H7 (cell line): ENCODE data around the gene LARP1. TPM values are rescaled to one million over a fixed set of nuclear protein-coding genes. Genes with fewer than 3 reads are reported as not detected.
A peak's percentile ranks its signal among the peaks of the same experiment; 100 is the strongest.

ENCODE experiments used
- DNase-seq: peaks from one replicate; pipeline ENCODE4 v3.0.0; 2012
- H3K27me3 ChIP-seq: 2 replicates; pipeline ENCODE4 v1.6.0; 2011; ENCODE audit warnings: mild to moderate bottlenecking, low read length; ENCODE audit not compliant: control insufficient read depth, insufficient read depth
- H3K36me3 ChIP-seq: replicated peaks from 2 replicates; pipeline ENCODE4 v1.5.1; 2011; ENCODE audit warnings: low read length; ENCODE audit not compliant: control insufficient read depth, insufficient read depth
- H3K4me3 ChIP-seq: 2 replicates; pipeline ENCODE4 v1.5.1; 2011; ENCODE audit warnings: low read depth, mild to moderate bottlenecking, control low read depth, low read length, moderate library complexity; ENCODE audit not compliant: insufficient read depth
- total RNA-seq: library from RNA; depleted of rRNA; stranded (reverse); fragments of >200 nt; shearing (Covaris generic); gene quantifications from 2 replicates; pipeline ENCODE4 v1.2.3, GENCODE V29; 2014

LARP1 gene
- total RNA-seq, 1 experiment from 2014 or later: 134 TPM

DNA sequence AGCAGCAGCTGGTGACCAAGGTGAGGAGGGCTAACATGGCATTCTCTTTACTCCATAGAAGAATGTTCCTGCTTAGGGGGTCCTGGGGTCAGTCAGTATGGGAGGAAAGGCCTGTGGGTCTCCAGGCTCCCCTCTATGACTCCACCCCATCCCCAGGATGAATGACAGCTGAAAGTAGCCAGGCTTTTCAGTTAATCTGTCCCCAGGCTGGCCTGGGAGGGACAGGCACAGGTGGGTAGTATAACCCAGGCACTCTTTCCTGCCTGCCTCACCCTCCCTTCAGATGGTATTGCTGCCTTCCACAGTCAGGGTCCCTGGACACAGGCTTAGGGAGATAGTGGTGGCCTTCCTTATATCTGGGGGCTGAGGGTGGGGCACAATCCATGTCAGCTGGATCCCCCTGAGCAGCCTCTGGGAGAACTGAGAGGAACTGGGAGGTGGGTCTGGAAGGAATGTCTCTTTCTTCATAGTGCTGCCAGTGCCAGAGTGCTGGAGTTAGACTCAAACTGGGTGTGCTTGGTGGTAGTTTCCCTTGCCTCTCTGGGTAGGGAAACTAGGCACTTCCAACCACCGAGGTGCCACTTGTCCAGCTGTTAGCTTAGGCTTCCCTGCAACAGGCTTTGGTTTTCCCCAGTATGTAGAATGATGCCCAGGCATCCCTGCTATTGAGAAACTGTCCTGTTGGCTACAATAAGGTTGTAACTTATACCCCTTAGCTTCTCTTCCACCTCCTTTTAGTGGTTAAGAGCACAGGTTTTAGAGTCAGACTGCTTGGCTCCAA is 27.8 kb downstream of the LARP1 start:
- H3K4me3 ChIP-seq: no peak overlapping the region

DNA sequence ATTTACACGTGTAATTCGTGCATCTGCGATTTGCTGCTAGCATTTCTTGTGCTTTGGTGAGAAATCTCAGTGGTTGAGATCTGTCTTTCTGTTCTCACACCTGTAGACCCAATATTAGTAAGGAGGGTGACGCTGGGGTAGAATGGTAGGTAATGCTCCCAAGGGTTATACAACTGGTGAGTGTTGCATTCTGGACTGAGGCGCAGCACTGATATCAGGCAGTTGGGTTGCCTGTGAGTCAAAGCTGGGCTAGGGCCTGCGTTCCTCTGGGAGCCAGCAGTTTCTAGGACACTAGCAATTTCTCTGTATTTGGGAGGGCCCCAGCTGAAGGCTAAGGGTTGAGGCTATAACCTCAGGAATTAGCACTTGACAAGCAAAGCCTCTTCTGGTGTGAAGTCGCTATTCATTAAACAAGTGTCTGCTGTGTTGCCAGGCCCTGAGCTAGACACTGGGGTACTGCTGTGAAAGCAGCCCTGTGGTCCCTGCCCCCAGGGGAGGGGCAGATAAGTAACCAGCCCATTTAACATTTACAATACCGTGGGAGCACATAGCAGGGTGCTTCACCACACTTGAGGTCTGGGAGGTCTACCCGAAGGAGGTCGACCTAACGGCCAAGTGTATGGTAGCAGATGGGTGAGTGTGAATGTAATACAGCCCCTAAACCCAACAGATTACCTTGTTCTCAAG is 28.7 kb downstream of the LARP1 start:
- H3K27me3 ChIP-seq: no peaks in the 10 kb centered on the region
- DNase-seq: no peak
- peaks cover 1% of the 10 kb centered on the region; the same call in 1 of the 2 replicates for H3K36me3 ChIP-seq
- H3K4me3 ChIP-seq: no peak overlapping the region

More for the DNA sequence above, 27.8 kb downstream of the LARP1 start:
- Histone ChIP-seq H3K27me3 (no peaks in the 10 kb centered on the region), H3K36me3 (peaks cover 1% of the 10 kb centered on the region; the same call in 1 of the 2 replicates)
- DNase-seq: peak; percentile 36

DNA sequence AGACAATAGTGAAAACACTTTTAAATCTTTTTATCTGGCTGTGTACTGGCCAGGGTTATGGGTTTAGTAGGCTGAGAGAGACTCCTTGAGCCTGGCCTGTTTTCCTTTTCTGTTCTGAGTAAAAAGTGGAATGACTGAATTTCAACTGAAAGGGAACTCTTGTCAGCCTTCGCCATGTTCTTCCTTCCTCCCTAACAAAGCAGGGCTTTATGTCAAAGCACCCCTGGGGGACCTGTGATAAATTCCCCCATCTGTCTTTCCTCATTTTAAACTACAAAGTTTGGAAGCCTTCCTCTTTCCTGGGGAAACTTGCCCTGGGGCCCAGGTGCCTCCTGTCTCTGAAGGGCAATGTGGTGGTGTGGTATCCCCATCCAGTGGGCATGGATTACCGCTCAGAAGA is 29.7 kb downstream of the LARP1 start:
- Histone ChIP-seq H3K36me3 (peaks cover under 1% of the 10 kb centered on the region; the same call in 1 of the 2 replicates), H3K27me3 (no peaks in the 10 kb centered on the region), H3K4me3 (no peak overlapping the region)
- no peak for DNase-seq

- DNase-seq: no peak
- Histone ChIP-seq H3K27me3 (no peaks in the 10 kb centered on the region), H3K4me3 (no peak overlapping the region)
Observed at GRCh38 chr5:154786414-154786813, 31.2 kb downstream of the LARP1 start.

GRCh38 chr5:154788212-154788611 is 33.0 kb downstream of the LARP1 start:
- Histone ChIP-seq H3K36me3 (peaks cover 24% of the 10 kb centered on the region), H3K4me3 (no peak overlapping the region), H3K27me3 (no peaks in the 10 kb centered on the region)
- DNase-seq: no peak

More at GRCh38 chr5:154786414-154786813, 31.2 kb downstream of the LARP1 start:
- peaks cover 8% of the 10 kb centered on the region for H3K36me3 ChIP-seq

DNA sequence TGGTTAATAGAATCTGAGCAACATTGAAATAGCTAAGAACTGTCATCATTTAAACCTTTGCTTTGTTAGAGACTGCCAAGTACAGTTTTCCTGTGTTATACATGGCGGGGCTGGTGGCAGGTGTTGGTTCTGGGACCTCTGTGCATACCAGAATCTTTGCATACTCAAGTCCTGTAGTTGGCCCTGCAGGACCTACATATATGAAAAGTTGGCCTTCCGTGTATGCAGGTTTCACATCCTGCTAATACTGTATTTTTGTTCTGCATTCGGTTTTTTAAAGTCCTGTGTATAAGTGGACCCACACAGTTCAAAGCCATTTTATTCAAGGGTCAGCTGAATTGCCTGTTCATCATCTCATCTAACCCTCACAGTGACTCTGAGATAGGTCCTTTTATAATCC is 36.4 kb downstream of the LARP1 start:
- peaks cover 49% of the 10 kb centered on the region for H3K36me3 ChIP-seq
- H3K27me3 ChIP-seq: no peaks in the 10 kb centered on the region
- no peak overlapping the region for H3K4me3 ChIP-seq
- no peak for DNase-seq

DNA sequence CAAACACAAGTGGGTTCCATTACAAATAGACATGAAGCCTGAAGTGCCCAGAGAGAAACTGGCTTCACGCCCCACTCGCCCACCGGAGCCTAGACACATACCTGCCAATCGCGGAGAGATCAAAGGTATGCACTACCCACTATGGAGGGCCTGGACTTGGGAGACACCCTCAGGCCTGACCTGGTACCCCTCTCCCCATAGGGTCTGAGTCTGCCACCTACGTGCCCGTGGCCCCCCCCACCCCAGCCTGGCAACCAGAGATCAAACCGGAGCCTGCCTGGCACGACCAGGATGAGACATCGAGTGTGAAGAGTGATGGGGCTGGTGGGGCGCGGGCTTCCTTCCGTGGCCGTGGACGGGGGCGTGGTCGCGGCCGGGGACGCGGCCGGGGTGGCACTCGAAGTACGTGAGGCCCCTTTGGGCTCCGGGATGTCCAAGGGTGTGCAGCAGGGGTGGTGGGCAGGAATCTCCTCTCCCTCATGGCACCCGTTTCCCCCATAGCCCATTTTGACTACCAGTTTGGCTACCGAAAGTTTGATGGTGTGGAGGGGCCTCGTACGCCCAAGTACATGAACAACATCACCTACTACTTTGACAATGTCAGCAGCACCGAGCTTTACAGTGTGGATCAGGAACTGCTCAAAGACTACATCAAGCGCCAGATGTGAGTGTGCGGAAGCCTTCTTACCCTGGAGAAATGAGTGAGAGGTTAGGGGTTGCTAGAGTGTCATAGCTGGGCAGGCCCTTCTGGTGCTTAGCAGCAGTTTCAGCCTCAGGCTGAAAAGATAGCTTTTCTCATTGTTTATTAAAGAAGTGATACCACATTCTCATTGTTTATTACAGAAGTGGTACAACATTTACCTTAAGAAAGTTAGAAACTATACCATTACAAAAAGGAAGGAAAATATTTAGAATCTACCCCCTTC is 38.7 kb downstream of the LARP1 start:
- no peak for DNase-seq
- Histone ChIP-seq H3K4me3 (no peak overlapping the region), H3K36me3 (peaks cover 56% of the 10 kb centered on the region), H3K27me3 (no peaks in the 10 kb centered on the region)

DNA sequence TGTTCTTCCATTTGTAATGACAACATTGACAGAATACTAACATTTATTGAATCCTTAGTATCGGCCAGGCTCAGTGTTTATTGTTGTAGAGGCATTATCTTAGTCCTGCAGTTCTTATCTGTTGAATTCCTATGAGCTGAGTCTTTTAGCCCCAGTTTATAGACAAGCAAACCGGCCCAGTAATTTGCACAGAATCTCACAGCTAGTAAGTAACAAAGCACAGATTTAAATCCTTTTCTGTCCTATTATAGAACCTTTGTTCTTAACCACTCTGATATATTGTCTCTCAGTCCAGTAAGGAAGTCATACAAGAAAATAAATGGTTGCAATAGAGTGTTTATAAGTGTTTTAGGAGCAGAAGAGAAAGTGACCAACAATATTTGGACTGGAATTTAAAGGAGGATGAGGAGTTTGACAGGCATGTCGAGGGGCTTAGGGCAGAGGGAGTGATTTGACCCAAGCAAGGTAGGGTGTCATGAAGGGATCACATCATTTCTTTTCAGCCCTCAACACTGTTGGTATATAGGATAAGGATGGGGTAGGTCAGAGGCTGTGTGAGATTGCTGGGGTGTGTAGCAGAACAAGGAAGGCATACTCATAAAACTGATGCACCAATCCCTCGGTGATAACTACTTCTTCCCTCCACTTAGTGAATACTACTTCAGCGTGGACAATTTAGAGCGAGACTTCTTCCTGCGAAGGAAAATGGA is 39.5 kb downstream of the LARP1 start:
- Histone ChIP-seq H3K36me3 (peaks cover 63% of the 10 kb centered on the region), H3K4me3 (no peak overlapping the region), H3K27me3 (no peaks in the 10 kb centered on the region)
- DNase-seq: no peak

- DNase-seq: no peak
- no peak overlapping the region for H3K4me3 ChIP-seq
- H3K27me3 ChIP-seq: no peaks in the 10 kb centered on the region
- H3K36me3 ChIP-seq: peaks cover 65% of the 10 kb centered on the region
Observed at GRCh38 chr5:154795235-154795596, 40.0 kb downstream of the LARP1 start.

DNA sequence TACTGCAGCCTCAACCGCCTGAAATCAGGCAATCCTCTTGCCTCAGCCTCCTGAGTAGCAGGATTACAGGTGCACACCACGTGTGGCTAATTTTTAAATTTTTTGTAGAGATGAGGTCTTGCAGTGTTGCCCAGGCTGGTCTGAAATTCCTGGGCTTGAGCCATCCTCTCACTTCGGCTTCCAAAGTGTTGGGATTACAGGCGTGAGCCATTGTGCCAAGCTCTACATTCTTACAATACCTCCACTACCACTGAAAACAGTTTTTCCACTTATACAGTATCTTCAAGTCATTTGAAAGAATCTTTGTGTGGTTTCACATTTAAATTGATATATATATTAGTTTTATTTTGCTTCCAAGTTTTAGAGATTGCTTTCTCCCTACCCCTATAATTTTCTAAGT is 42.6 kb downstream of the LARP1 start:
- H3K27me3 ChIP-seq: no peaks in the 10 kb centered on the region
- H3K36me3 ChIP-seq: peaks cover 73% of the 10 kb centered on the region
- DNase-seq: no peak
- no peak overlapping the region for H3K4me3 ChIP-seq

- no peak for DNase-seq
- Histone ChIP-seq H3K36me3 (peaks cover 71% of the 10 kb centered on the region), H3K4me3 (no peak overlapping the region)
Observed at GRCh38 chr5:154800582-154800981, 45.4 kb downstream of the LARP1 start.

GRCh38 chr5:154801083-154801482 is 45.9 kb downstream of the LARP1 start:
- Histone ChIP-seq H3K36me3 (peaks cover 73% of the 10 kb centered on the region), H3K27me3 (no peaks in the 10 kb centered on the region), H3K4me3 (no peak overlapping the region)
- DNase-seq: no peak

More at GRCh38 chr5:154800582-154800981, 45.4 kb downstream of the LARP1 start:
- H3K27me3 ChIP-seq: no peaks in the 10 kb centered on the region

- peaks cover 79% of the 10 kb centered on the region for H3K36me3 ChIP-seq
- DNase-seq: no peak
- H3K4me3 ChIP-seq: no peak overlapping the region
- H3K27me3 ChIP-seq: no peaks in the 10 kb centered on the region
Observed at GRCh38 chr5:154802050-154802449, 46.9 kb downstream of the LARP1 start.

DNA sequence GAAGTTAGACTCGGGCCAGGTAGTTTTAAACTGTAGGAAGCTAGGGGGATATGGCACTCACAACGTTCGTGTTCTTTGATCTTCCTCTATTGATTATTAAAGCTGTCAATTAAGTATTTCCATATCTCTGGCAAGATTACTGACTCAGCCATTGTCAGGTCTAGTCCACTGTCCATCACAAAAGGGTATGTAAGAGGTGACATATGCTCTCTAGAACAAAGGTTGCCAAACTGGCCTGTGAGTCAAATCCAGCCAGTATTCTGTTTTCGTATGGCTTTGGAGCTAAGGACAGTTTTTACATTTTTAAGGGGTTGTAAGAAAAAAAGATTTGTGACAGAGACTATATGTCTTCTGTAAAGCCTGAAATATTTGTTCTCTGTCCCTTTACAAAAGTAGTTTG is 51.0 kb downstream of the LARP1 start:
- H3K27me3 ChIP-seq: no peaks in the 10 kb centered on the region
- peaks cover 69% of the 10 kb centered on the region for H3K36me3 ChIP-seq
- H3K4me3 ChIP-seq: no peak overlapping the region
- no peak for DNase-seq
